GM10266 (cell line): ENCODE measurements around the gene PLPP3.

Experiments
- DNase-seq: peaks from one replicate; pipeline ENCODE4 v3.0.0; 2012; ENCODE audit errors: extremely low spot score
- TF ChIP-seq, protein P1 (sequence below): IDR thresholded peaks from 2 replicates; pipeline ENCODE4 v1.5.1; 2012; ENCODE audit warnings: mild to moderate bottlenecking, low read depth; ENCODE audit not compliant: control insufficient read depth, insufficient read depth; ENCODE audit errors: missing control alignments

PLPP3 gene

DNA sequence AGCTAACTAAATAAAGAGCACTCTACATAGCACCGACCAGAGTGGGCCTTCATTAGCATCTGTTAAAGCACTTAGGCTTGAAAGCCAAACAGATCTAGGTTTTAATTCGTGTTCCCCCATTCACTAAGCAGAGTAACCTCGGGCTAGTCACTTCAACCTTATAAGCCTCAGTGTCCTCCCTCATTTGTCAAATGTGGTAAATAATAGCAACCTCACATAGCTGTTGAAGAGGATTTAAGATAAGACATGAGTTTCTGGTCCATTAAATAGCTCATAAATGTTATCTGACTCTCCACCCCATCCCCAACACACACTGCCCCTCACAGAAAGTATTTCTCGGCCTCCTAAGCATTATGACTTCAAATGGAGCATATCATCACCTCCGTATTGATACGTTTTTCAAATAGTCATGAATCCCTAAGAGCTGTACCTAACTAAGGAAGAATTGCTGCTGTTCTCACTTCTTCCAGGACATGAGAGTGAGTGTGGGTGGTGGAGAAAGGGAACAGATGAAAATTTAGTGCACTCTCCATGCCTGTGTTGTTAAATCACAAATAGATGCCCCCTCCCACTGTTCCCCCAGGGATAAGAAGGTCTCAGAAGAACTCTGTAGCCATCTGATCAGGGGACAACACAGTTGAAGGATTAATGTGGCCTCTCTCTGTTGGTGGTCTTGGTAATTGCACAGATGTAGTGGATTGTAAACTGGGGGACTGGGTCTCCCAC, 47.6 kb downstream of the PLPP3 start:
- TF ChIP-seq, protein P1, sequence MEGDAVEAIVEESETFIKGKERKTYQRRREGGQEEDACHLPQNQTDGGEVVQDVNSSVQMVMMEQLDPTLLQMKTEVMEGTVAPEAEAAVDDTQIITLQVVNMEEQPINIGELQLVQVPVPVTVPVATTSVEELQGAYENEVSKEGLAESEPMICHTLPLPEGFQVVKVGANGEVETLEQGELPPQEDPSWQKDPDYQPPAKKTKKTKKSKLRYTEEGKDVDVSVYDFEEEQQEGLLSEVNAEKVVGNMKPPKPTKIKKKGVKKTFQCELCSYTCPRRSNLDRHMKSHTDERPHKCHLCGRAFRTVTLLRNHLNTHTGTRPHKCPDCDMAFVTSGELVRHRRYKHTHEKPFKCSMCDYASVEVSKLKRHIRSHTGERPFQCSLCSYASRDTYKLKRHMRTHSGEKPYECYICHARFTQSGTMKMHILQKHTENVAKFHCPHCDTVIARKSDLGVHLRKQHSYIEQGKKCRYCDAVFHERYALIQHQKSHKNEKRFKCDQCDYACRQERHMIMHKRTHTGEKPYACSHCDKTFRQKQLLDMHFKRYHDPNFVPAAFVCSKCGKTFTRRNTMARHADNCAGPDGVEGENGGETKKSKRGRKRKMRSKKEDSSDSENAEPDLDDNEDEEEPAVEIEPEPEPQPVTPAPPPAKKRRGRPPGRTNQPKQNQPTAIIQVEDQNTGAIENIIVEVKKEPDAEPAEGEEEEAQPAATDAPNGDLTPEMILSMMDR = no peak
- DNase-seq = no peak

DNA sequence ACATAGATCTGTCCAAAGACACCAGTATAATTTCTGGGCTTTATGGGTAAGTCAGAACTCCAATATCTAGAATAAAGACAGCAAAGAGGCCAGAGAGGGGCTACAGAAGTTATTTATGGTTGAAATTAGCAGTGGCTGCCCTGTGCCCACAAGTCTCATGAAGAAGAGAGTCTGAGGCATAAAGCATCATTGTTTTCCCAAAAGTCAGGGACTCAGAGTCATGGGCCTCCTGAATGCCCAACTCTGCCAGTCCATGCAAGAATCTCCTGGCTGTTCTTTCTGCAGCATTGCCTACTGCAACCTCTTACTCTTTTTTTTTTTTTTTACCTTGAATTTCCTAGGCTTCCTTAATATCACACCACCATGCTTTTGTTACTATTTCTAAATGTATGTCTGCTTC, 49.6 kb downstream of the PLPP3 start:
- DNase-seq = no peak
- TF ChIP-seq, protein P1 = no peak

DNA sequence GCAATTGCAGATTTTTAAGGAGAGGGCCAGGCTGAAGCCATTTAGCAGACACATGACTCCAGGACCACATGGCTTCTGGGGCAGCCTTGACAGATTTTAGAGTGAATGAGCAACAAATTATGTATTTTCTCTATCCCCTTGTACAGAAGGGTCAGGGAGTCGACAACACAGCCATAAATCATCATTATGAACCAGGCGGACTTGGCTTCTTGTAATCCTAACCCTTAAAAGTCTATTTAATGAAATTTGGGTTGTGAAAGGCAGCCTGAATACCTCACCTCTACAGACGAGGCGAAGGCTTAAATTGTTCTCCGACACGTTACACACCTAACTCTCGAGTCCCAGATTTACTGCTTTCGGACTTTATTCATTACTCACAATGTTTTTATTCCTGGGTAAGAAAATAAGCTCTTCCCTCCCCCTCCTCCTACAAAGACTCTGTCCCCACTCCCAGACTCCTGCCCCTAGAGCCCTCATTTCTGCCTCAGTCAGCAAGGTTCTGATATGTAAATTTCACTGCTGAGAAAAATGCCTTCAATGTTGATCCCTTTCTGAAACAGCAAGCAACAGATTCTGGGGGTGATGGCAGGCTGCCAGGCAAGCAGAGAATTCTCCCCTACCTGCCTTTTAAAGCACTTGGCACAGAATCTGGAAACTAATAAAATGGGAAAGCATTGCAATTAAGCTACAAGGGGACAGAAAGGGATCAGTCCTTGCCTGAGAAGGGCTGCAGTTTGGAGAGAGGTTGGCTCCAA, 51.6 kb downstream of the PLPP3 start:
- TF ChIP-seq, protein P1 = no peak
- DNase-seq = no peak

DNA sequence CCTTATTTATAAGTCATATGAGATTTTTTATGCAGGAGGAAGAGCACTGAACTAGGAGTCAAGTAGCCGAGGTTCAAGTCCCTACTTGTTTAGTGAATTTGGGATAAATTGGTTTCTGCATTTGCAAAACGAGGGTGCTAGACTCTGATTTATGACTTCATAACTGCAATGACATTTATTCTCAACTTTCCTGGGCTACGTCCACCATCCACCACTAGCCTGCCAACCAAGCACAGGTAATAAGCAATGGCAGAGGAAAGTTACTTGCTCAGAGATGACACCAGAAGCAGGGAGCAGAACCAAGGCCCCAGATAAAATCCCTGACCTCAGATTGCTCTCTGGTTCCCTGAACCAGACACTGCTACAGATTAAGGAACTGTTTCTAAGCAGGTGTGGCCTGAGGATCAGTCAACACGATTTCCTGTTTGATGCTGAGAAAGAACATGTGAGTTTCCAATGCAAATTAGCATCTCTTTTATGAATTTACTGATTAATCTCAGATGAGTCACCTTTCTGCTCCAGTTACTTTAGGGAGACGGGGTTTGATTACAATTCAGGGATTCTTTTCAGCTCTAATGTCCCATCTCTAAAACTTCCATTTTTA, 52.7 kb downstream of the PLPP3 start:
- TF ChIP-seq, protein P1 = no peak
- DNase-seq = peak; percentile 26

DNA sequence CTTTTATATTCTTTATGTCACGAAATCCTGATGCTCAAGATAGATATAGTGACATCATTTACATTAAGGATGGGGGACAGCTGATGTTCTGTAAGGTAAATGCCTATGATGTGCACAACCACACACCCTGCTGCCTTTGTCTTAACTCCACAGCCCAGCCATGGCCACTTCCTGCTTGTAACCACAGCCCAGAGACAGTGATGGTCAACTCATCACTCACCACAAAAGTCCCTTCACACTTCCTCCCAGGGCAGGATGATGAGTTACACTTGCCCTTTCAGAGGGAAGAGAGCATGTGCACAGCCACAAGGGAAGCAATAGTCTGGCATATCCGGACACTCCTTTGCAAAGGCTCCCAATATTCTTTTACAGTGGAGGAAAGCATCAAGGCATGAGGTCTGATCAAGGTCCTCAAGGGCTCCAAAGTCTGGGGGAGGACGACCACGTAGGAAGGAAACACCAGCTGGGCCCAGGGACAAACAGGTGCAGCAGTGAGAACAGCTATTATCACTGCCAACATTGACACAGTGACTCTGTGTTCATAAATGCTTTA, 53.8 kb downstream of the PLPP3 start:
- DNase-seq = peak; percentile 26
- TF ChIP-seq, protein P1 = no peak

DNA sequence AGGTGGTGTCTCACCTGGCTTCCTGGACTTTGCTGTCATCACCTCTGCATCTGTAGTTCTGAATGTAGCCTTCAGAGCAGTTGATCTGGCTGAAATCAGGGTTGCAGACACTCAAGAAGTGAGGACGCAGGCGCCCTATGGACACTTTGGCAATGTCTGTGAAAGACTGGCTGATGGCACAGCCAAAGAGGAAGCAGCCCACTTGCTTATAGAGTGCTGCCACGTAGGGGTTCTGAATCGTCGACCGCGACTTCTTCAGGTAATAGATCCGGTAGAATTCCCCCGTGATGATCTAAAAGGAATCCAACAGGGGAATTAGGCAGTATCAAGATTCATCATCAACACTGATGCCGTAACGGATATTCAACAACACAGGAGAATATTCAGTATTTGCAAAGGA, 55.1 kb downstream of the PLPP3 start:
- no peak for DNase-seq
- TF ChIP-seq, protein P1 = no peak
